Upper lobe of right lung (tissue), 1 donor: Measurements from ENCODE around the gene CALML5. TPM values are rescaled to one million over a fixed set of nuclear protein-coding genes. Genes with fewer than 3 reads are reported as not detected.
A peak's percentile ranks its signal among the peaks of the same experiment; 100 is the strongest.

Source experiments
- ATAC-seq: fragments of 200-7000 bp; cut with Tn5 transposase; one replicate; pipeline ENCODE4 v1.9.1; 2020; ENCODE audit warnings: mild to moderate bottlenecking, moderate library complexity
- DNase-seq: peaks from one replicate; pipeline ENCODE4 v3.0.0-alpha.2; 2020
- H3K27ac ChIP-seq: fragments of 200-600 bp; one replicate; pipeline ENCODE4 v1.8.0; 2022
- H3K27me3 ChIP-seq: fragments of 200-600 bp; one replicate; pipeline ENCODE4 v1.8.0; 2022; ENCODE audit warnings: mild to moderate bottlenecking
- H3K36me3 ChIP-seq: fragments of 200-600 bp; one replicate; pipeline ENCODE4 v1.8.0; 2022
- H3K4me1 ChIP-seq: fragments of 200-600 bp; one replicate; pipeline ENCODE4 v1.8.0; 2022
- H3K4me3 ChIP-seq: fragments of 200-600 bp; one replicate; pipeline ENCODE4 v1.8.0; 2022; ENCODE audit warnings: mild to moderate bottlenecking
- H3K9me3 ChIP-seq: fragments of 200-600 bp; one replicate; pipeline ENCODE4 v1.8.0; 2022
- intact Hi-C: fragments of 100-400 bp; cut with DNase I; formaldehyde crosslinking; loops from one replicate; pipeline ENCODE4 v1.11.0; 2022
- total RNA-seq: library from RNA; stranded (reverse); fragmentation: NEBNext Ultra II Directional; extraction: Animal tissue kit (Norgen Biotek cat#: 25700); gene quantifications from one replicate; pipeline ENCODE4 v1.2.1, GENCODE V29; 2021
- TF ChIP-seq, protein P1 (sequence below): fragments of 200-600 bp; IDR thresholded peaks from one replicate; pipeline ENCODE4 v1.8.0; 2022; ENCODE audit warnings: antibody characterized with exemption
- donor health status: DM: no; HTN: yes; CAD: no; lungs with severe emphysema.

The CALML5 gene
- total RNA-seq, 1 donor from 2014 or later, result not detected

DNA sequence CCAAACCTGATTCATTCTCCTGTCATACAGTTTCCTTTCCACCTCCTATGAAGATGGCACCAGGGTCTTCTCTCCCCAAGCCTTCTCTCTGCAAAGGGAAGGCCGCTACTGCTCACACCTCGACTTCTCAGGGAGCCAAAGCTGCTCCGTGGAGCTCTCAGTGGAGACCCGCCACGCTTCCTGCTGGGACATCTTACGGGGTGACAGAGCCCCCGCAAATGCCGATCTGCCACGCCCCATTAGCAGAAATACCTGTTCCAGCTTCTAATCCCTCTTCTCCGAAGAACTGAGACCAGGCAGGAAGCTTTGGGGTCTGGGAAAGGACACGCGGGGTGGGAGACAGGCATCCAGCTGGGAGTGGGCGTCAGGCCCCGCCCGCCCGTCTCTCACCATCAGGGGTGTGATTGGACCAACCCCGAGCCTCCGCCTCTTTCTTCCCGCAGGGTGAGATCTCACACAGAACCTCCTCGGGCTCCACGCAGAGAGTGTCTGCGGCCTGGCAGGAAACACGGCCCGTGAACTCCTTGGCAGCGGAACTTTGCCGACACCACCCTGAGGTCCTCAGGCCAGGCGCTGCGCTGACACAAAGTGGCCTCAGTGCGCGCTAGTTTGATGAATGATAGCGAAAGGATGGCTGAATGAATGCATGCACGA lies 12.0 kb upstream of the CALML5 start:
- Histone ChIP-seq H3K27ac (no peak overlapping the region), H3K27me3 (no peaks in the 10 kb centered on the region), H3K4me1 (no peaks in the 10 kb centered on the region), H3K9me3 (no peaks in the 10 kb centered on the region), H3K4me3 (no peak overlapping the region), H3K36me3 (no peaks in the 10 kb centered on the region)
- intact Hi-C loops, result no loop called here
- DNase-seq, result peak; percentile 46
- ATAC-seq, result no peak
- TF ChIP-seq, protein P1, sequence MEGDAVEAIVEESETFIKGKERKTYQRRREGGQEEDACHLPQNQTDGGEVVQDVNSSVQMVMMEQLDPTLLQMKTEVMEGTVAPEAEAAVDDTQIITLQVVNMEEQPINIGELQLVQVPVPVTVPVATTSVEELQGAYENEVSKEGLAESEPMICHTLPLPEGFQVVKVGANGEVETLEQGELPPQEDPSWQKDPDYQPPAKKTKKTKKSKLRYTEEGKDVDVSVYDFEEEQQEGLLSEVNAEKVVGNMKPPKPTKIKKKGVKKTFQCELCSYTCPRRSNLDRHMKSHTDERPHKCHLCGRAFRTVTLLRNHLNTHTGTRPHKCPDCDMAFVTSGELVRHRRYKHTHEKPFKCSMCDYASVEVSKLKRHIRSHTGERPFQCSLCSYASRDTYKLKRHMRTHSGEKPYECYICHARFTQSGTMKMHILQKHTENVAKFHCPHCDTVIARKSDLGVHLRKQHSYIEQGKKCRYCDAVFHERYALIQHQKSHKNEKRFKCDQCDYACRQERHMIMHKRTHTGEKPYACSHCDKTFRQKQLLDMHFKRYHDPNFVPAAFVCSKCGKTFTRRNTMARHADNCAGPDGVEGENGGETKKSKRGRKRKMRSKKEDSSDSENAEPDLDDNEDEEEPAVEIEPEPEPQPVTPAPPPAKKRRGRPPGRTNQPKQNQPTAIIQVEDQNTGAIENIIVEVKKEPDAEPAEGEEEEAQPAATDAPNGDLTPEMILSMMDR, result no peak

DNA sequence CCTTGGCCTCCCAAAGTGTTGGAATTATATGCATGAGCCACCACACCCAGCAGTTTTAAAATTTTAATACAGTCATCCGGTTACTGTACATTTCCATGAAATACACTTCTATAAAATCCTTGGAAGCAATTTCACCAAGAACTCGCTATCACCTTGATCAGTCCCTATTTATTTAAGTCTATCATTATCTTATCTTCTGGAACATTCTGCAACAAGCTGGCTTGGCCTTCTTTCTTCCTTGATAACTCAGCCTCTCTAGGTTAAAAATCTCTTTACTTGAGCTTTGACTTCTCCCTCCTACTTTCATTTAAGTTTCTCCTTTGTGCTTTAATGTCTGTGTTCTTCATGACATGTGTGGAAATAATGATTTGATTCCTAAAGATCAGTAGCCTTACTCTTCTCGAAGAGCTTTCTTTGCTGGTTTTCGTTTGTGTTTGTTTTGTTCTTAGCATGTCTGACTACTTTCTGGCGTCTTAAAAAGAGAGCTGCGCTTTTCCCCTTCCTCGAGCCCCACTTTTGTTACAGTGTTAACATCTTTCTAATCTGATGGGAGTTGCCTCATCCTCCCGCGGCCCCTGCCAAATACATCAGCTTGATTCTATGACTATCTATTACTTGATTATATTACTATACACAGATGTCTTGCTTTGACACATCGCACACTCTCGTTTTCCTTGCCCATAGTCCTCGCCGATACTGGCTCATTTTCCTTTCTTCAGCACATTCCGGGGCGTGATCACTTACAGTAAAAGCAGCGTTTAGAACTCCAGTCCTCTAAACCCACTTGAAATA lies 11.1 kb upstream of the CALML5 start:
- Histone ChIP-seq H3K4me3 (no peak overlapping the region), H3K27me3 (no peaks in the 10 kb centered on the region), H3K4me1 (no peaks in the 10 kb centered on the region), H3K36me3 (no peaks in the 10 kb centered on the region), H3K27ac (no peak overlapping the region), H3K9me3 (no peaks in the 10 kb centered on the region)
- DNase-seq (peak; percentile 29), ATAC-seq (peak; percentile 9)
- TF ChIP-seq, protein P1, result no peak
- intact Hi-C loops, result no loop called here

DNA sequence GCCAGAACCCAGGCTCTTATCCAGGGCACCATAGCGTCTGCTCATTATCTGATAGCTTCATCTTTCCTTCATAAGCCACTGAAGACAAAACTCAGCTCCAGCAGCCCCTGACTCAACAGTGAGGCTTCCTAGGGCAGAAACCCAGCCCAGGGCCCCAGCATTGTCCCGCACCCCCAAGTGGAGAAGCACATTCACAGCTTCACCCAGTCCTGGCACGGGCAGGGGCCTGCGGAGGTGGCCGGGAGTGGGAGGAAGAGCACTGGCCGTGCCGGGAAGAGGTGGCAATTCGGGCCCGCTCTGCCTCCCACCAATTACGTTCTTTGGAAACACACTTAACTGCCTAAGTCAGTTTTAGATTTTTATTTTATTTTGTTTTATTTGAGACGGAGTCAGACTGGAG lies 10.3 kb upstream of the CALML5 start:
- TF ChIP-seq, protein P1, result no peak
- DNase-seq (peak; percentile 52), ATAC-seq (no peak)
- H3K9me3 ChIP-seq, result no peaks in the 10 kb centered on the region
- H3K27ac ChIP-seq, result no peak overlapping the region
- H3K4me1 ChIP-seq, result no peaks in the 10 kb centered on the region
- H3K4me3 ChIP-seq, result no peak overlapping the region
- intact Hi-C loops, result no loop called here
- H3K27me3 ChIP-seq, result no peaks in the 10 kb centered on the region
- H3K36me3 ChIP-seq, result no peaks in the 10 kb centered on the region

DNA sequence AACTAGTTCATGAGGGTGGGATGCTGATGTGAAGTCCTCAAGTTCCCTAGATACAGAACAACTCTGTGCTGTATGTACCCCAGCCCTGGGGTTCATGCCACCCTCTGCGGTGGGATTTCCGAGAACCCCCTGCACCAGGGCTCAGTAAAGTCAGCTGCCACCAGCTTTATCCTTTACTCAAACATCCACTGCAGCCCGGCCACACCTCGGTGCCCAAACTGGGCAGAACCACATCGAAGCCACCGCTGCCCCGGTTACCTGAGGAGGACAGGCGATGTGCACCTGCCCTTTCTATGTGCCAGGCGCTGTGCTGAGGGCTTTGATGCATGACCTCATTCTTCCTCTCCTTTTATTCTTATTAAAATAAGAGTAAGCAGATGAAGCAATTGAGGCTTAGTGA lies 9.9 kb upstream of the CALML5 start:
- intact Hi-C loops, result no loop called here
- TF ChIP-seq, protein P1, result no peak
- ATAC-seq, result no peak
- H3K4me3 ChIP-seq, result no peak overlapping the region
- peak; percentile 30 for DNase-seq
- H3K27ac ChIP-seq, result no peak overlapping the region
- no peaks in the 10 kb centered on the region for H3K36me3 ChIP-seq
- H3K27me3 ChIP-seq, result no peaks in the 10 kb centered on the region
- no peaks in the 10 kb centered on the region for H3K4me1 ChIP-seq
- H3K9me3 ChIP-seq, result no peaks in the 10 kb centered on the region

DNA sequence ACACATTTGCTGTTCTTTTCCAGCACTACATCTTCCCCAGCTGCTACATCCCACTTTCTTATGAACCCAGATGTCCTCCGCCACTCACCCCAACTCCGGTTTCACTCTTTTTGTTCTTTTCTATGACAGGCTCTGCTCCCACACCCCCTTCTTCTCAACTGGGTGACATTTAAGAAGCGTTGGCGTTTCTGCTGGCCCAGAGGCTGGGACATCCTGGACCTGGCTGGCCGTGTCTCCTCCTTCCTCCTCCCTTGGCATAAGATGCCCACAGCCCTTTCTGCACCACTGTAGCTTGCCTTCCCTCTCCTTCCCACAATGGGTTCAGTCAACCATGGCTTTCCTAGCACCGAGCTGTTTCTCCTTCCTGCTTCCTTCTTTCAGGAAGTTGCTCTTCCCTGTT lies 9.4 kb upstream of the CALML5 start:
- TF ChIP-seq, protein P1, result no peak
- no peaks in the 10 kb centered on the region for H3K9me3 ChIP-seq
- ATAC-seq (no peak), DNase-seq (no peak)
- no peak overlapping the region for H3K27ac ChIP-seq
- H3K4me3 ChIP-seq, result no peak overlapping the region
- intact Hi-C loops, result no loop called here
- no peaks in the 10 kb centered on the region for H3K27me3 ChIP-seq
- no peaks in the 10 kb centered on the region for H3K4me1 ChIP-seq
- H3K36me3 ChIP-seq, result no peaks in the 10 kb centered on the region
